ENCODE measurements around the gene TMEM139.

GRCh38 chr7:143272871-143273270 is 11.9 kb upstream of the TMEM139 start:
- TF ChIP-seq POLR2A (IDR thresholded peaks at IDR 0.05) (no peak), CTCF (IDR thresholded peaks at IDR 0.05) (no peak)
